SH-SY5Y (cell line): ENCODE measurements around the gene IL18R1.

Source experiments
- GATA2 ChIP-seq: IDR thresholded peaks from 2 replicates; pipeline ENCODE4 v1.6.1; 2011; ENCODE audit warnings: mild to moderate bottlenecking, low read depth, low read length
- GATA3 ChIP-seq: IDR thresholded peaks from 2 replicates; pipeline ENCODE4 v1.6.1; 2011; ENCODE audit warnings: low read depth, mild to moderate bottlenecking, low read length, moderate library complexity

GRCh38 chr2:102368461-102369109, 13.0 kb downstream of the IL18R1 start:
- TF ChIP-seq GATA2 (no peak), GATA3 (no peak)
